HEK293T (cell line): ENCODE measurements around the gene APOB.

Source experiments
- BHLHE40 ChIP-seq: fragments of 450-650 bp; IDR thresholded peaks from 2 replicates; pipeline ENCODE4 v1.6.1; 2016; ENCODE audit warnings: mild to moderate bottlenecking, moderate library complexity, borderline replicate concordance
- CTBP1 ChIP-seq: fragments of 450-650 bp; IDR thresholded peaks from 2 replicates; pipeline ENCODE4 v1.6.1; 2016; ENCODE audit warnings: borderline replicate concordance
- FOXA1 ChIP-seq: fragments of 450-650 bp; IDR thresholded peaks from 2 replicates; pipeline ENCODE4 v1.6.1; 2016; ENCODE audit warnings: mild to moderate bottlenecking
- FOXK2 ChIP-seq: fragments of 450-650 bp; IDR thresholded peaks from 2 replicates; pipeline ENCODE4 v1.6.1; 2016; ENCODE audit warnings: mild to moderate bottlenecking
- FOXM1 ChIP-seq: fragments of 450-650 bp; IDR thresholded peaks from 2 replicates; pipeline ENCODE4 v1.6.1; 2017; ENCODE audit warnings: mild to moderate bottlenecking, borderline replicate concordance
- SP1 ChIP-seq: fragments of 450-650 bp; IDR thresholded peaks from 2 replicates; pipeline ENCODE4 v1.6.1; 2017
- TARDBP ChIP-seq: fragments of 450-650 bp; IDR thresholded peaks from 2 replicates; pipeline ENCODE4 v1.6.1; 2016
- TF ChIP-seq, protein P1 (sequence below): fragments of 450-650 bp; IDR thresholded peaks from 2 replicates; pipeline ENCODE4 v1.6.1; 2016

DNA sequence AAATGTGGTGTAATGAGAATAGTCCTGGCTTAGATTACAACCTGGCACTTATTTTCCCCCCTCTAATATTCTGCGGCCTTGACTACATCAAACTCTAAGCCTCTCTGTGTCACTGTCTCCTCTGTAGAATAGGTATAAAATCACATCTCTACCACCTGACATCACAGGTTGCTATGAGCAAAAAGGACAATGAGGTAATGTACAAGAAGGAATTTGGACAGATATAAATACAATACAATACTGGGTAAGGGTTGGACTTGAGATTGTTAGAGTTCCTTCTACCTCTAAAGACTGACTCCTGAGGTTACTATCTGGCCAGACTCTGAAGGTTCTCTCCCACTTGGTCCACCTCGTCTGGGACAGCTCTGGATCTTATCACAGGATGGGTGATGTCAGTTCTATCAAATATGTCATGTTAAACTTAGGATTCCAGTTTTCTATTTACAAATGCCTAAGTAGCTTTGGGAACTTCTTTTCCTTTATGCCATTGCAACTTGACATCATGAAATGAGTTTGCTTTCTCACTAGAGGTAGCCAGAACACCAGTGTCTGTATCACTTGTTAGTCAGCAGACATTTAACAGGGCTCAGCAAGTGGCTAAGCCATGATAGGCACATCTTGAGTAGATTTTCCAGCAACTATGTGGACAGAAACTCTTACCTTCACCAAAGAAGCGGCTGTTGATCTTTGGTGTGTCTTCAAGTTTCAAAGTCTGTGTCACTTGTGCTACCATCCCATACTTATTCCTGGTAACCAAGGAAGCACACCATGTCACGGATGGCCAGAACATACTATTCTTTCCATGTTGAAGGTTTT is 9.5 kb downstream of the APOB start:
- TF ChIP-seq FOXK2 (no peak), SP1 (no peak), FOXA1 (no peak), CTBP1 (no peak), FOXM1 (no peak), BHLHE40 (no peak), TARDBP (no peak)
- TF ChIP-seq, protein P1, sequence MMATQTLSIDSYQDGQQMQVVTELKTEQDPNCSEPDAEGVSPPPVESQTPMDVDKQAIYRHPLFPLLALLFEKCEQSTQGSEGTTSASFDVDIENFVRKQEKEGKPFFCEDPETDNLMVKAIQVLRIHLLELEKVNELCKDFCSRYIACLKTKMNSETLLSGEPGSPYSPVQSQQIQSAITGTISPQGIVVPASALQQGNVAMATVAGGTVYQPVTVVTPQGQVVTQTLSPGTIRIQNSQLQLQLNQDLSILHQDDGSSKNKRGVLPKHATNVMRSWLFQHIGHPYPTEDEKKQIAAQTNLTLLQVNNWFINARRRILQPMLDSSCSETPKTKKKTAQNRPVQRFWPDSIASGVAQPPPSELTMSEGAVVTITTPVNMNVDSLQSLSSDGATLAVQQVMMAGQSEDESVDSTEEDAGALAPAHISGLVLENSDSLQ: no peak
